Central memory CD8-positive, alpha-beta T cell (primary cell): ENCODE data around the gene MEA1.

Experiments used
- ATAC-seq: fragments of 150-1000 bp; cut with Tn5 transposase; replicated peaks from 2 replicates; pipeline ENCODE4 v1.10.0; 2022; ENCODE audit warnings: mild to moderate bottlenecking, moderate FRiP score, moderate number of reproducible peaks; ENCODE audit not compliant: poor library complexity, severe bottlenecking; ENCODE audit errors: extremely low read depth
- DNase-seq, 2 donors: peaks; one replicate each; pipeline ENCODE4 v3.0.0; 2021; ENCODE audit warnings: low spot score in 2 of 2
- H3K27ac Mint-ChIP-seq: one replicate; pipeline ENCODE4 v1.8.0; 2022; ENCODE audit warnings: low read depth, mild to moderate bottlenecking, moderate library complexity, mixed read lengths
- H3K27me3 Mint-ChIP-seq: one replicate; pipeline ENCODE4 v1.8.0; 2022; ENCODE audit warnings: mixed read lengths
- H3K36me3 Mint-ChIP-seq: one replicate; pipeline ENCODE4 v1.8.0; 2022; ENCODE audit warnings: mild to moderate bottlenecking, moderate library complexity, mixed read lengths; ENCODE audit not compliant: insufficient read depth
- H3K4me1 Mint-ChIP-seq: one replicate; pipeline ENCODE4 v1.8.0; 2022; ENCODE audit warnings: mixed read lengths
- H3K4me3 Mint-ChIP-seq: one replicate; pipeline ENCODE4 v1.8.0; 2022; ENCODE audit warnings: mild to moderate bottlenecking, moderate library complexity, mixed read lengths
- H3K9me3 Mint-ChIP-seq: one replicate; pipeline ENCODE4 v1.8.0; 2022; ENCODE audit warnings: mixed read lengths

Gene MEA1

DNA sequence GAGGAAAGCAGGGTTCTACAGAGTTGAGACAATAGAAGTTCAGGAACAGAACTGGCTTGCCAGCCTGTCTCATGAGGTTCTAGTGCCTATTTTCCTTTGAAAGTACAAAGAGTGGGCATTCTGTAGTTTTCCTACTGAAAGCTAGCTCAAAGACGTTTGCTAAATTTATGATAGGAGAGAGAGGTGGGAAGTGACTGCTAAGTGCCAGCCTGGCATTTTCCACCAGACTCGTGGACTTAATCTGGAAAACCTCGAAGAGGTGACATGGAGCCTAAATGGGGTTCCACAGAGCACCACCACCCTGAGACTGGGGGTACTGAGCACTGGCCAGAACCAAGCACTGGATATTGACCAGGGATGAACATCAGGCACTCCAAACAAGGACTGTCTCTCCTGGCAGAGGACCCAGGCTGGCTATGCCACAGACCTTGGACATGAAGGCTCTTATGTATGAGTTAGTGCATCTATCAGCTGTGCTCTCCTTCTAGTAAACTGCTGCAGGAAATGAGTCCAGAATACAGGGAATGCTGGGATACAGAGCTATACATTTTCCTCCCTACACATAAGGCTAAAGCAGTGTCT, 41.9 kb downstream of the MEA1 start:
- no peak for DNase-seq
- Mint-ChIP-seq H3K9me3 (no peaks in the 10 kb centered on the region), H3K27me3 (no peaks in the 10 kb centered on the region), H3K36me3 (peaks cover 2% of the 10 kb centered on the region), H3K4me1 (peaks cover 16% of the 10 kb centered on the region), H3K4me3 (no peak overlapping the region), H3K27ac (no peak overlapping the region)
- no peak for ATAC-seq

DNA sequence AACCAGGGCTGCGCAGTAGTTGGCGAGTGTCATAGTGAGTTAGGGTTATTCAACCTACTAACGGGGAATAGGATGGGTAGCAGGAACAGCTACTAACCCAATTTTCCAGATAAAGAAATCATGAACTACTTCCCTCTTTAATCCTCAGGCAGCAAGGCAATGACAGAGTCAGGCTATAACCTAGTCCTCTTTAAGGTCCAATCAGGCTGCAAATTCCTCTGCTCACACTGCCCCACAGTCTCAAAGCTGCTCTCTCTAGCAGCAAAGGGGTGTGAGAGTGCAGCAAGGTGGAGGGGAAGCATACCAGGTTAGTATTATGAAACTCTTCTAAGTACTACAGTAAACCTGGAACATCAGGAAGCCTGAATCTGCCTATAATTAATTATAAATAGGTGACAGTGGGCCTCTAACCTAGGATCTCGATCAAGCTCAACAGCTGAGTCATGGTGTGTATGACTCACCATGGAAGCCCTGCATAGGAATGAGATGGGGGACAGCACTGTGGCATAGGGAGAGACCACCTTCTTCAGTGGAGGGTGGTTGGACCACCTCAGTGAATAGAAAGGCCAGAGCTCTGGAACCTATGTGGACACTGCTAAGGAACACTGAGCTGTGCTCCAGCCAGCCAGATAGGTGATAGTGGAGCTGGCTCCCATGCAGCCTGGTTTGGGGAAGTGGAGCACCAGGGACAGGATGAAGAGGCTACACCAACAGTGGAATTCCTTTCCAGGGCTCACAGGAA, 42.7 kb downstream of the MEA1 start:
- peaks cover 2% of the 10 kb centered on the region for H3K36me3 Mint-ChIP-seq
- DNase-seq = no peak
- no peaks in the 10 kb centered on the region for H3K9me3 Mint-ChIP-seq
- no peak overlapping the region for H3K4me3 Mint-ChIP-seq
- H3K27me3 Mint-ChIP-seq = no peaks in the 10 kb centered on the region
- peaks cover 13% of the 10 kb centered on the region for H3K4me1 Mint-ChIP-seq
- peak overlapping the region; percentile 44 for H3K27ac Mint-ChIP-seq
- ATAC-seq = no peak

DNA sequence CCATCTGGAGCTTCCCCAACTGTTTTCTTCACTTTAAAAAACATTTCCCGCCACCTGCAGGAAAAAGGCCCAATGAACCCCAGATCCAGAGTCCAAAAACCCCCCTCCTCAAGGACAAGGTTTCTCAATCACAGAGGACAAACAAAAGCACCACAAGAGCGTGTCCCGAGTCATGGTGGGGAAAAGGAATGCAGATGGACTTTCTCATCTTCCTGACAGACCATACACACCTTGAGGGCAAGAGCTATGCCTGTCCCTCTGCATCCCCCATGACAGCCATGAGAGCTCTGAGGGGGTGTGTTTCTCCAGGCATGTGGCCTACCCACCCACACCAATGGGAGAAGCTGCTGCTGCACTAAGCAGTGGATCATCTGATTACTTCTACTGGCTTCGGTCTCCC, 43.8 kb downstream of the MEA1 start:
- Mint-ChIP-seq H3K9me3 (no peaks in the 10 kb centered on the region), H3K4me1 (peaks cover 6% of the 10 kb centered on the region), H3K4me3 (no peak overlapping the region), H3K27ac (no peak overlapping the region), H3K36me3 (peaks cover 2% of the 10 kb centered on the region), H3K27me3 (no peaks in the 10 kb centered on the region)
- ATAC-seq (no peak), DNase-seq (no peak)

DNA sequence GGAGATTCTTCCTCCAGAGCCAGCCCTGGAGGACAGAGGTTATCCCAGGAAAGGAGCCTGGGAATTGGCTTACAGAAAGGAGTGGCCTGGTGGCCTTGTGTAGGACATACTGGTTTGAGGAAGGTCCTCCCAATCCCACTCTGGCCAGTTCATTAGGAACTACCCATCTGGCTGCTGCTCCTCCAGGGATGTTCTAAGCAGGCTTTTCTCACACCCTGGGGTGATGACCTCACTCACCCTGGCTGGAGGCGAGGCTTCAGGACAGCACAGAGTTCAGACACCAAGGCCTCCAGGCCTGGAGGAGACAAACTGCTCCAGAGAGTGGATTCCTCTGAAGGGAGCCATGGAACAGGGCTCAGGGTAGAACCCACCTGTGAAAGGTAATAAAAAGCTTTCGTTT, 44.3 kb downstream of the MEA1 start:
- ATAC-seq (no peak), DNase-seq (no peak)
- H3K4me3 Mint-ChIP-seq = no peak overlapping the region
- peaks cover 4% of the 10 kb centered on the region for H3K4me1 Mint-ChIP-seq
- no peak overlapping the region for H3K27ac Mint-ChIP-seq
- H3K36me3 Mint-ChIP-seq = peaks cover 4% of the 10 kb centered on the region
- H3K9me3 Mint-ChIP-seq = no peaks in the 10 kb centered on the region
- H3K27me3 Mint-ChIP-seq = no peaks in the 10 kb centered on the region

DNA sequence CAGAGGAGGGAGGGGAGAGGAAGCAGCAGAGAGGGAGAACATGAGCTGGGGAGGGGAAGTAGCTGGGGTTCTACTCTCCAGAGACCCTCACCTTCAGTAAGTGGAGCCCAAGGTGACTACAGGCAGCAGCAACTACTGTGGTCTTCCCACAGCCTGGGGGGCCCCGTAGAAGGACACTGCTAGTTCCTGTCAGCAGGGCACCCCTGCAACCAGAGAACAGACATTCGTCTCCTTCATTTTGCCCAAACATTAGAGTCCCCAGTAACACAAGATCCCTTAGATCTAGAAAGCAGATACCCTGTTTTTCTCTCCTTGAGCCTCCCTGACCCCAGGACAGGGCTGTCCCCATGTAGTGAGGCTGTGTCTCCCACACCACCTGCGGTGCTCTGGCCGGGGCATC, 45.0 kb downstream of the MEA1 start:
- Mint-ChIP-seq H3K9me3 (no peaks in the 10 kb centered on the region), H3K4me3 (no peak overlapping the region), H3K27me3 (no peaks in the 10 kb centered on the region), H3K27ac (no peak overlapping the region), H3K4me1 (peaks cover 2% of the 10 kb centered on the region), H3K36me3 (peaks cover 5% of the 10 kb centered on the region)
- no peak for ATAC-seq
- DNase-seq = no peak

DNA sequence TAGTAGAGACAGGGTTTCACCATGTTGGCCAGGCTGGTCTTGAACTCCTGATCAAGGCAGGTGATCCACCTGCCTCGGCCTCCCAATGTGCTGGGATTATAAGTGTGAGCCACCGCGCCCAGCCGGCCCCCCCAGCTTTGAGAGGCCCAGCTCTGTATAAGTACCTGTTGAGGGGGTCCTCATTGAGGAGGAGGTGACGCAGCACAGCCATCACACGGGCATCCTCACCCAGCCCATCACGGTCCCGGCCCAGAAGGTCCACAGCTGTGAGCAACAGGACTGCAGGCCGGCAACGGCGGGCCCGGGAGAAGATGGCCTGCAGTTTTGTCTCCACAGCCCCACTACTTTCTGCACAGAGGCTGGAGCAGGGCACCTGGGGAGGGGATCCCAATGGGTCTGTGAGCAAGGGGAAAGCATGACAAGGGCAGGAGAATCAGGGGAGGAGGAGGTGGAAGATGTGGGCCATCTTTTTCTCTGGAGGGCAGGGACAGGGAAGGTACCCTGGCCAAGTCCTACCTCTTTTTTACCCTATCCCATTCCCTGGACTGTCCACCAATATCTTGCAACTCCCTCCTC, 45.5 kb downstream of the MEA1 start:
- no peak for DNase-seq
- Mint-ChIP-seq H3K27ac (no peak overlapping the region), H3K4me3 (no peak overlapping the region), H3K36me3 (peaks cover 7% of the 10 kb centered on the region), H3K9me3 (no peaks in the 10 kb centered on the region), H3K27me3 (no peaks in the 10 kb centered on the region), H3K4me1 (no peaks in the 10 kb centered on the region)
- no peak for ATAC-seq

DNA sequence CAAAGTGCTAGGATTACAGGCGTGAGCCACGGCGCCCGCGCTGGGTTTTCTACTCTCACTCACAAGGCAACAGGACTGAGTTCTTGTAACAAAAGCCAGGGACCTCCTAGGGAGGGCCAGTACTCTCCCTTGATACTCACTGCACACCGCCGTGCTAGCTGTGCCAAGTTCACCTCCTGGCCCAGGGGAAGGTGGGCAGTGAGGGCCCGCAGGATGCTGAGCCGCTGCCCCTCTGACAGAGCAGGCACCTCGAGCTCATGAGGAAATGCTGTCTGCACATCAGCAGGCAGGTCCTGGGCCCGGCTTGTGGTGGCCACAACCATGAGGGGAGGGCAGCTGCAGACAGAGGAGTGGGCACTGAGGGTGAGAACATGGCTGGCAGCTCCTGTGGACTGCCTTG, 46.5 kb downstream of the MEA1 start:
- no peak overlapping the region for H3K27ac Mint-ChIP-seq
- no peak overlapping the region for H3K4me3 Mint-ChIP-seq
- no peaks in the 10 kb centered on the region for H3K27me3 Mint-ChIP-seq
- no peaks in the 10 kb centered on the region for H3K9me3 Mint-ChIP-seq
- no peak for DNase-seq
- H3K36me3 Mint-ChIP-seq = peaks cover 7% of the 10 kb centered on the region
- H3K4me1 Mint-ChIP-seq = no peaks in the 10 kb centered on the region
- ATAC-seq = no peak

DNA sequence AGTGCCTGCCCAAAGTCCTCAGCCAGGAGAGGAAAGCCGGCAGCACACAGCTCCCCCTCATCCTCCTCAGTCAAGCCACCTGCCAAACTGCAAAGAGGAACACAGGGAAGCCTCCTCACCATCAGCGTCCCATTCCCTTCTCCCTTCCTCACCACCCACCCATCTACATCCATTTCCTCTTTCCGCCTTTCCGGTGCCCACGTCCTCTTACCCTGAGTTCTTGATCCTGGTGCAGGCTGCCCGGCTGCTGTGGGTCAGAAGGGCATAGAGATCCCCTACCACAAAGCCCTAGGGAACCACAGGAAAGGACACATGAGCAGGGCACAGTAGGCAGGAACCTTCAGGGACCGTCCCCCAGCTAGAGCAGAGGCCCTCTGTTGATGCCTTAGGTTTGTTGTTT, 47.2 kb downstream of the MEA1 start:
- Mint-ChIP-seq H3K27me3 (no peaks in the 10 kb centered on the region), H3K27ac (no peak overlapping the region), H3K4me3 (no peak overlapping the region), H3K9me3 (no peaks in the 10 kb centered on the region), H3K4me1 (no peaks in the 10 kb centered on the region), H3K36me3 (peaks cover 10% of the 10 kb centered on the region)
- ATAC-seq (no peak), DNase-seq (no peak)

DNA sequence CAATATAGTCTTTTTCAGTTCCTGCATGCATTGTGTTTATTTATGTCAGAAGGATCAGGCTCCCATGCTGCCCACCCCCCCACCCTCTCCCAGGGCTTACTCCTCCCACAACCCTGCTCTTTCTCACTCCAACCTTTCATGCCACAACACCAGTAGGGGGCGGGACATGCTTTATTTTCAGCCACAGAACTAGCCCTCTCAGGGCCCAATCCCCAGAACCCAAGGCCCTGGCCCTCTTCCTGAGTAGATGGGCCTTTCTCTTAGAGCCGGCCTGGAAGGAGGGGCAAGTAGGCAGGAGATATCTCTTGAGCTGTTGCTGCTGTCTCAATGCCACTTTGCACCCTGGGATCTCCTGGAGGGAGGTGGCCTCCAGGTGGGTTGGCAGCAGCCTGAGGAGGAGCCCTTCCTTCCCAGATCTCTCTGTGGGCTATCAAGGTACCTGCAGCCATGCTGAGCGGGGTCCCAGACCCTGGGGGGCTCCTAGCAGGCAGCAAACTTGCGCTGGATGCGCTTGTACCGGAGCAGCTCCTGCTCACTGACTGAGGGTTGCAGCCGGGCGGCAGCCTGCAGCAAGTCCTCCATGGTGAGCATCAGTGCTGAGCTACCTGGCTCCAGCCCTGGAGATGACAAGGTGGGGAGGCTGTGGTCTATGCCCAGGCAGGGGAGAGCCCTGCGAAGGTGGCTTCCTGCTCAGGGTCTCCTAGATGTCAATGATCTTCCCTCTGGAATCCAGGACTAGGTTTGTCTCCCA, 49.7 kb downstream of the MEA1 start:
- Mint-ChIP-seq H3K27me3 (no peaks in the 10 kb centered on the region), H3K4me1 (peaks cover 6% of the 10 kb centered on the region), H3K4me3 (no peak overlapping the region), H3K27ac (no peak overlapping the region), H3K9me3 (no peaks in the 10 kb centered on the region), H3K36me3 (peaks cover 10% of the 10 kb centered on the region)
- ATAC-seq = no peak
- no peak for DNase-seq

DNA sequence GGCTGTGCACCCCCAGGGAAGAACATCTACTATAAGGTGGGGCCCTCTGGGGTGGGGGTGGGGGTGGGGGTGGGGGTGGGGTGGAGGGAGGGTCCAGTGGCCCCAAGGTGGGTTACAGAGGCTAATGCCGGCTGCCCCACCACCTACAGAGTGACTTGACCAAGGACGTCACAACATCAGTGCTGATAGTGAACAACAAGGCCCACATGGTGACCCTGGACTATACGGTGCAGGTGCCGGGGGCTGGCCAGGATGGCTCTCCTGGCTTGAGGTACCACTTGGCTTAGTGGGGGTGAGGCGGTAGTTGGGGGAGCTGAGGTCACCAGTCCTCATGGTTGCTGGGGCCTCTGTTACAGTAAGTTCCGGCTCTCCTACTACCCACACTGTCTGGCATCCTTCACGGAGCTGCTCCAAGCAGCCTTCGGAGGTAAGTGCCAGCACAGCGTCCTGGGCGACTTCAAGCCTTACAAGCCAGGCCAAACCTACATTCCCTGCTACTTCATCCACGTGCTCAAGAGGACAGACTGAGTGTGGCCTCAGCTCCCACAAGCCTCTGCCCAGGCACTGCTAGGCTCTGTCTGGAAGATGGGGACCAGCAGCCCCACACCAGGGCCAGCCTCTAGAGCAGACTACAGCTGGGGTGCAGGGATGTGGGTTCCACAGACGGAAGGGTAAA, 50.4 kb downstream of the MEA1 start:
- DNase-seq = no peak
- Mint-ChIP-seq H3K27ac (no peak overlapping the region), H3K4me3 (no peak overlapping the region), H3K9me3 (no peaks in the 10 kb centered on the region), H3K4me1 (peaks cover 6% of the 10 kb centered on the region), H3K27me3 (no peaks in the 10 kb centered on the region), H3K36me3 (peaks cover 9% of the 10 kb centered on the region)
- no peak for ATAC-seq

DNA sequence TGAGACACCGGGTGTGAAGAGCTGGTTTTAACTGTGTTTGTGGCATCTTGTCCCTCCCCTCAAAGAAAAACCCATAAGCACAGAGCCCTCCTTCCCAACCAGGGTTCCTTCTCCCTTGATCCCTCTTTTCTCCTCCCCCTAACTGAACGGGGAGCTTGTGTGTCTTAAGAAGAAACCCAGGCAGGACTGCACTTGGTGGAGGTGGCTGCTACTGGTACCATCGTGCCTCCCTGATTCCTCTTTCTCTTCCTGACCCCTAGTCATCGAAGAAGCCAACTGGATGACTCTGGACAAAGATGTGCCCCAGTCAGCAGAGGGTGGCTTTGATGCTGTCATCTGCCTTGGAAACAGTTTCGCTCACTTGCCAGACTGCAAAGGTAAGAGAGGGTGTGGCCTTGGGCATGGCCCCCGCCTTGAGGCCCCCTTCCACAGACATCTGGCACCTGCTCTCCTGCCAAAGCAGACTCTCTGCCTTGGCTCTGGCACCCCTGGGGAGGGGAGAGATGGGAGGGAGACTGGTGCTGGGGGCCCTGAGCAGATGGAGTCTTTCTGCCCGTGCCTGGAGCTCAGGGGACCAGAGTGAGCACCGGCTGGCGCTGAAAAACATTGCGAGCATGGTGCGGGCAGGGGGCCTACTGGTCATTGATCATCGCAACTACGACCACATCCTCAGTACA, 51.1 kb downstream of the MEA1 start:
- Mint-ChIP-seq H3K27ac (no peak overlapping the region), H3K27me3 (no peaks in the 10 kb centered on the region), H3K4me3 (no peak overlapping the region), H3K9me3 (no peaks in the 10 kb centered on the region), H3K36me3 (peaks cover 9% of the 10 kb centered on the region), H3K4me1 (peaks cover 6% of the 10 kb centered on the region)
- ATAC-seq = no peak
- DNase-seq = no peak

DNA sequence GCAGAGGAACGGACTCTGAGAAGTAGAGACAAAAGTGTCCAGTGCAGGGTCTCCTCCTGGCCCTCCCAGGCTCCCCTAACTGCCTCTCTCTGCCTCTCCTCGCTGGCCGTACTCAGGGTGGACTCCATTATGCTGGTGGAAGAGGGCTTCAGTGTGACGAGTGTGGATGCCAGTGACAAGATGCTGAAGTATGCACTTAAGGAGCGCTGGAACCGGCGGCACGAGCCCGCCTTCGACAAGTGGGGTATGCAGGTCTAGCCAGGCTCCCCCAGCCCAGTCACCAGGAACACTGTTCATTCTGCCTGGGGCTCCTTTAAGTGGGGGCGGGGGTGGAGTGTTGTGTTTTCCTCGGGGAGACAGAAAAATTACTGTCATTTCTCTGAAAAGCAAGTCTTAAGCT, 51.6 kb downstream of the MEA1 start:
- Mint-ChIP-seq H3K4me1 (peaks cover 6% of the 10 kb centered on the region), H3K27me3 (no peaks in the 10 kb centered on the region), H3K27ac (no peak overlapping the region), H3K36me3 (peaks cover 9% of the 10 kb centered on the region), H3K4me3 (no peak overlapping the region), H3K9me3 (no peaks in the 10 kb centered on the region)
- no peak for ATAC-seq
- DNase-seq = no peak
